HG02840 (cell line): ENCODE results near the gene RHOV.
"Not testable (repeated sequence)": the region's sequence is repeated elsewhere in the genome, so short reads cannot be mapped to it uniquely, and the experiment has no call there.

Experiments
- ATAC-seq: cut with Tn5 transposase; IDR thresholded peaks from one replicate; pipeline ENCODE4 v1.9.1; 2021; ENCODE audit warnings: mild to moderate bottlenecking, moderate library complexity, moderate number of reproducible peaks; ENCODE audit not compliant: unreplicated experiment, low FRiP score

RHOV gene

DNA sequence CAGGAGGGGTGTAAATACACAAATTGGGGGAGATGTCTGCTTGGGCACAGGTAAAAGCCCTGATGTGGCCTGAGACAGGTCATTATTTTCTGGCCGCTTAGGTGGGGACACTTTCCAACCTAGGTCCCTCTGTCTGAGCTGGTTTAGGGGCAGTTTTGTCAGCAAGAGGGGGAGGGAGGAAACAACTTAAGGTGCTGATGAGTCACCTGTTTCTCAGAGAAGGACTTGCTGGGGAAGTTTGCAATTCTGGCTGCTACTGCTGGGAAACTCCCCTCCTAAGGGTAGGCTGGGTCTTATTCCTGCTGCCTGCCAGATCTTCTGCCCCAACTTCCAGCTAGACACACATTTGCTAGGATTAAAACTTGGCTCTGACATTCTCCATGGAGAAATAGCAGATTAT lies 4.8 kb upstream of the RHOV start:
- ATAC-seq = no peak

- no peak for ATAC-seq
These were observed 3.7 kb upstream of the RHOV start for GRCh38 chr15:40877694-40878093.

DNA sequence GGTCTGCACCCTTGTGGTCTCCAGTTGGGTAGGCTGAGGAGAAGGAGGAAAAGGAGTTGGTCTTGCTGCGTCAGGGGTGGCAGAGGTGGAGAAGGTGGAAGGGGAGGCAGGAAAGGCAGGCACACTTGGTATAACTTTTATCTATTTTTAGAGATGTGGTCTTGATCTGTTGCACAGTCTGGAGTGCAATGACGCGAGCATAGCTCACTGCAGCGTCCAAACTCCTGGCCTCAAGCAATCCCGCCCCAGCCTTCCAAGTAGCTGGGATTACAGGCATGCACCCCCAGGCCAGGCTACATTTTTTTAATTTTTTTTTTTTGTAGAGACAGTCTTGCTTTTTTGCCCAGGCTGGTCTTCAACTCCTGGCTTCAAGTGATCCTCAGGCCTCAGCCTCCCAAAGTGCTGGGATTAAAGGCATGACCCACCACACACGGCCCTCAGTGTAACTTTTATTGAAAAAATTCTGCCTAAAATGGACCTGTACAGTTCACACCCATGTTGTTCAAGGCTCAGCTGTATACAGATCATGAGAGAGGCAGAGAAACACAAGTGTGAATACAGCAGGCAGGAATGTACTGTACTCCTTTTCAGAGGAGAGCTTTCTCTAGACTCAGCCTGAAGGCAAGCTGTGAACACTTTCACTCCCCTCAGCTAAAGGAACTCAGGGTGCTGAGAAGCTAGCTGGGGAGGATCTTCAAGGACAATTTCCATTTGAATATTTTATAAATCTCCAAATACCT lies 2.1 kb upstream of the RHOV start:
- no peak for ATAC-seq

DNA sequence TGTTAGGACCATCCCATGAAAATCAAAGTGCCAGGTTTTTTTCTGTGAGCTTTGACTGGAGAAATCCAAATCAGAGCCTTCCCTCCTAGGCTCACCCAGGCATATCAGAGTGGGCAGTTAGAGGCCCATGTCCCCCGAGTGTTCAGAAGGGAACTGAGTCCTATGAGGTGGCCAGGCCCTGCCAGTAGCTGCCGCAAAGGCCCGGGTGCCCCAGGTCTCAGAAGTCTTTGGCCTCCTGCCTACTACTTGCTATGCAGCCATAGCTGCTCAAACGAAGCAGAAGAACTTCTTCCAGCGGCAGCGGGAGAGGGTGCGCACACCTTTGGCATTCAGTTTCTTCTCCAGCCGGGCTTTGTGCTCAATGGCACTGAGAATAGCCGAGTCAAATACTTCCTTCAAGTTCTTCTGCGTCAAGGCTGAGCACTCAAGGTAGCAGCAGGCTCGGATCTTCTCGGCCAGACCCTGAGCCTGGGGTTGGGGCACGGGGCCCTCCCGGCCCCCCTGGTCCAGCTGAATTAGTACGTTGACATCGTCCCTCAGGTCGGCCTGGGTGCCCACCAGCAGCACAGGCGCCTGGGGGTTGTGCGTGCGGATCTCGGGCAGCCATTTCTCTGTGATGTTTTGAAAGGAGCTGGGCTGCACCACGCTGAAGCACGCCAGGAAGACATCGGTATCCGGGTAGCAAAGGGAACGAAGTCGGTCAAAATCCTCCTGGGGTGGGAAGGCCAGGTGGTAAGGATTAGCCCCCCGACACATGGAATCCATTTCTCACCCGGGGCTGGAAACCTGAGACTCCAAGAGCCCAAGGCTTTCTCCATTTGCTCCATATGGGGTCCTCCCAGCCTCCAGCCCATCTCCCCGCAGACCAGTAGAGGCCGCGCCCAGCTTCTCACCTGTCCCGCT lies 992 bp downstream of the RHOV start:
- no peak for ATAC-seq

GRCh38 chr15:40871749-40872617 lies 2.1 kb downstream of the RHOV start:
- no peak for ATAC-seq

DNA sequence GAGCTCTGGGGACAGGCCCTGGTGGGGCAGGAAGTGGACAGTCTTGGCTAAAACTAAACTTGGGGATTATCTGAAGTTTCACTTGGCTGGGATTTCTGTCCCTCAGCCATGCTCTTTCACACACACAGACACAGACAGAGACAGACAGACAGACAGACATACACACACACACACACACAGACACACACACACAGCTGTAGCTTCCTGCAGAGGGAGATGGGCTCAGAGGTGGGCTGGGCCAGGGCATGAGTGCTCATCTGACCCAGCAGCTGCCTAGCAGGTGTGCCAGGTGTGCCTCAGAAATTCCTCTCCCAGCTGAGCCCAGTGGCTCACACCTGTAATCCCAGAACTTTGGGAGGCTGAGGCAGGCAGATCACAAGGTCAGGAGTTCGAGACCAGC lies 3.3 kb downstream of the RHOV start:
- no peak for ATAC-seq

DNA sequence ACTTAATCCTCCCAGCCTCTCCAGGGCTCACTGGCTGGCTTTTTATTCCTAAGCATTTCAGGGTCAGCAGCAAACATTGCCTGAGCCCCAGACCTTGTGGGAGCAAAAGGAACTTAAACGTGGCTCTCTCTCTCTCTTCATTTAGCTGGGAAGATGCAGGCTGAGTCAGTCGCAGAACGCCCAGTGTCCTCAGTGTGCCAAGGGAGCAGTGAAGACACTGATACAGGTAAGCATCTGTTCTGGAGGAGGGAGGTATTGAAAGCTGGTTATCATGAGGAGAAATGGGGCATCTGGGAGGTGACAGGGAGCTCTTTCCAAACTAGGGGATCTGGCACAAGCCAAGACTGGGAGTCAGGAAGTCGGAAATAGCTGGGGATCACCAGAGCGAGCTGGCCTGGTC lies 4.3 kb downstream of the RHOV start:
- no peak for ATAC-seq

- ATAC-seq = no peak
These were observed 6.8 kb downstream of the RHOV start for GRCh38 chr15:40867199-40867598.

DNA sequence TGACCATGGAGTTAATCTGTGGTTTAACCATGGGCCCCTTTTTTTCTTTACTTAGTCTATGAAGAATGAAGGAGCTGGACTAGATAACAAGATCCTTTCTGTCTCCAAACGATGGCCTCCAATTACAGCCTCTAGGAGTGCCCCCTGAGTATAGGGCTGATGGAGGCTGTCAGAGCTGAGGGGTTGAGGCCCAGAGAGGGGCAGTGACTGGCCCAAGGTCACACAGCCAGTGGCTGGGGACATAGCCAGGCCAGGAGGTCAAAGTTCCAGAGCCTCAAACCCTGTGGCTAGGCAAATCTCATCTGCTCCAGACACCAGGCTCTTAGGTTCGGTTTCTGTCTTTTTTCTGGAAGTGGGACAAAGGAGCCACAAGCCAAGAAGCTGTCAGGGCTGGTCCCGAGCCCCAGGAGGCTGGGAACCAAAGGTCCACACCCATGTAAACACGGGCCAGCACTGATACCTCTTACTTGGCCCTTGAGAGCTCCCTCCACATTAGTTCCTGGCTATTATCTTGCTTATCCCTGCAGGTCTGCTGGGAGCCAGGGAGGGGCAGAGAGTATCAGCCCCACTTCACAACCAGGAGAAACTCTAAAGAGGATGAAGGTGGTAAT lies 10.3 kb downstream of the RHOV start:
- ATAC-seq = no peak

- ATAC-seq = not testable (repeated sequence)
These were observed 12.9 kb downstream of the RHOV start for GRCh38 chr15:40861147-40861546.

GRCh38 chr15:40859206-40859851 lies 14.7 kb downstream of the RHOV start:
- ATAC-seq = no peak

GRCh38 chr15:40858706-40859105 lies 15.3 kb downstream of the RHOV start:
- ATAC-seq = no peak

DNA sequence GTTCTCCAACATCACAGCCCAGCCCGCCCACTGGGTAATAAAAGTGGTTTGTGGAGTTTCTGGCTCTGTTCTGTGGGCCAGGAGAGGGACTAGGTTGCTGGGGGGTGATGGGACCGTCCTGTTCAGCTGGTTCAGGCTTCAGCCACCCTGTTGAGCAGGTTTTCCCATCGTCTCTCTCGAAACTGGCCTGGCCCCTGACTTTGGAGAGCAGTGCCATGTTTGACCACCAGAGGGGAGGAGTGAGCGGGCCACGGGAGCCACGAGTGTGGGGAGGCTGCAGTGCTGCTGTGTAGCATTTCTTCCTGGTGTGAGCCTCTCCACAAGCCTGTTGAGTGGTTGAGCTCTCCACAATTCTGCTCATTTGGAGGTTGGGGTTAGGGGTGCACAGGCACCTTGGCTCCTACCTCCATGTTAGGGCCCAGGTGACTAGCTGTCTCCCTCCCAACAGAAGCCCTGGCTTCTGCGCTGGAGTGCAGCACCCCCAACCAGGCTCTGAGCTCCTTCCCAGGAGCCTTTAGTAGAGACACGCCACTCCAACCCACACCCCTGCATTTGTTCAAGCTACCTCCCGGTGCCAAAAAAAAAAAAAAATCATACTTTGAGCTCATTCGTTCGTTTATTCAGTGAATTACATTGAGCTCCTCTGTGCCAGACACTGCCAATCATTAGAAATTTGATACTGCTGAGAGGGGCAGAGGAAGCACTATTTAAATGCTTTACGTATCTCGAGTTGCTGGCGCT lies 16.3 kb downstream of the RHOV start:
- ATAC-seq = no peak

DNA sequence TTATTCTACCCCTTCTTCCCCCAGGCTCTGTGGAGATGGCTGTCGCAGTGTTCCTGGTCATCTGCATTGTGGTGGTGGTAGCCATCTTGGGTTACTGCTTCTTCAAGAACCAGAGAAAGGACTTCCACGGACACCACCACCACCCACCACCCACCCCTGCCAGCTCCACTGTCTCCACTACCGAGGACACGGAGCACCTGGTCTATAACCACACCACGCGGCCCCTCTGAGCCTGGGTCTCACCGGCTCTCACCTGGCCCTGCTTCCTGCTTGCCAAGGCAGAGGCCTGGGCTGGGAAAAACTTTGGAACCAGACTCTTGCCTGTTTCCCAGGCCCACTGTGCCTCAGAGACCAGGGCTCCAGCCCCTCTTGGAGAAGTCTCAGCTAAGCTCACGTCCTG lies 17.3 kb downstream of the RHOV start:
- no peak for ATAC-seq

- ATAC-seq = no peak
These were observed 18.3 kb downstream of the RHOV start for GRCh38 chr15:40855706-40856234.

DNA sequence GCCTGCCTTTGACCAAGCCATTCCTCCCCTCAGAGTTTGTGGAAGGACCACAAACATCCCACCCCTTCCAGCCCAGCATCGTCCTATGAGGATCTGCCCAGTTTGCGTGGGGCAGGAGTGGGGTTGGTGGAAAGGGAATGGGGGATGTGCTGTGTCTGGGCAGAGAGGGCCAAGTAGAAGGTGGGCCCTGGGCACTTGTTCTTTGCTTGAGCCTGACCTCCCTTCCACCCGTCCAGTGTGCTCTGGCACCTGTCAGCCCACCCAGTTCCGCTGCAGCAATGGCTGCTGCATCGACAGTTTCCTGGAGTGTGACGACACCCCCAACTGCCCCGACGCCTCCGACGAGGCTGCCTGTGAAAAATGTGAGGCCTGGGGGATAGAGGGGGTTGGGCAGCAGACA lies 19.9 kb downstream of the RHOV start:
- ATAC-seq = no peak

DNA sequence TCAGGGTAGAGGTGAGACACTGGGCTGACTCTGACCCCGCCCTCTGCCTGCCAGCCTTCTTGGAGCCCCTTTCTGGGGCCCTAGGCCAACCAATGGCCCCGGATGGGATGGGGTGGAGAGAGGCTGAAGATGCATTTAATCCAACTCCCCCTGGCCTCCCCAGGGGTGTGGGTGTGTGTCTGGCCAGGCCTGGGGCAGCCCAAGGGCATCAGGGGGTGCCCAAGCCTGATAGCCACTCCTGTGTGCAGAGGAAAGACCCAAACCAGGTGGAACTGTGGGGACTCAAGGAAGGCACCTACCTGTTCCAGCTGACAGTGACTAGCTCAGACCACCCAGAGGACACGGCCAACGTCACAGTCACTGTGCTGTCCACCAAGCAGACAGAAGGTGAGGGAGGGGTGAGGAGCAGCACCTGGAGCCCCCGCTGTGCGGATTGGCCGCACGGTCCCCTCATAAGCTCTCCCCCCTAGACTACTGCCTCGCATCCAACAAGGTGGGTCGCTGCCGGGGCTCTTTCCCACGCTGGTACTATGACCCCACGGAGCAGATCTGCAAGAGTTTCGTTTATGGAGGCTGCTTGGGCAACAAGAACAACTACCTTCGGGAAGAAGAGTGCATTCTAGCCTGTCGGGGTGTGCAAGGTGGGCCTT lies 20.7 kb downstream of the RHOV start:
- no peak for ATAC-seq

GRCh38 chr15:40852529-40852928 lies 21.5 kb downstream of the RHOV start:
- no peak for ATAC-seq
